Measurements from ENCODE around the gene HCFC1R1. TPM values are rescaled to one million over a fixed set of nuclear protein-coding genes. Genes with fewer than 3 reads are reported as not detected.

Gene HCFC1R1
- total and polyA plus RNA-seq, 2 experiments from 2014 or later, result 50.8 to 109 TPM

GRCh38 chr16:2983706-2984136 is 40.0 kb downstream of the HCFC1R1 start:
- no peaks in the 10 kb centered on the region for H3K36me3 ChIP-seq
- H3K27ac ChIP-seq, result no peak overlapping the region
- H3K9me3 ChIP-seq (ENCODE audit: low read depth), result no peaks in the 10 kb centered on the region
- peak; percentile 80 to 82 for DNase-seq (ENCODE audit: low read depth in 1 of 2, low spot score in 1 of 2)
- no peaks in the 10 kb centered on the region for H3K27me3 ChIP-seq
- peaks cover 23% of the 10 kb centered on the region for H3K4me1 ChIP-seq (ENCODE audit: low read depth)
- peak; percentile 86 for TF ChIP-seq CTCF (IDR thresholded peaks at IDR 0.05; ENCODE audit: low read depth, low read length)
- no peak overlapping the region for H3K4me3 ChIP-seq

- Histone ChIP-seq H3K36me3 (no peaks in the 10 kb centered on the region), H3K27me3 (no peaks in the 10 kb centered on the region), H3K9me3 (ENCODE audit: low read depth) (no peaks in the 10 kb centered on the region), H3K27ac (no peak overlapping the region), H3K4me3 (no peak overlapping the region), H3K4me1 (ENCODE audit: low read depth) (peaks cover 11% of the 10 kb centered on the region)
- DNase-seq (ENCODE audit: low read depth in 1 of 2, low spot score in 1 of 2), result no peak
- no peak for TF ChIP-seq CTCF (IDR thresholded peaks at IDR 0.05; ENCODE audit: low read depth, low read length)
These were observed 41.3 kb downstream of the HCFC1R1 start for GRCh38 chr16:2982402-2982801.

GRCh38 chr16:2981899-2982250 is 41.9 kb downstream of the HCFC1R1 start:
- Histone ChIP-seq H3K9me3 (ENCODE audit: low read depth) (no peaks in the 10 kb centered on the region), H3K4me1 (ENCODE audit: low read depth) (peaks cover 8% of the 10 kb centered on the region), H3K27ac (peak overlapping the region; percentile 19), H3K36me3 (no peaks in the 10 kb centered on the region), H3K27me3 (no peaks in the 10 kb centered on the region), H3K4me3 (no peak overlapping the region)
- no peak for DNase-seq (ENCODE audit: low read depth in 1 of 2, low spot score in 1 of 2)
- TF ChIP-seq CTCF (IDR thresholded peaks at IDR 0.05; ENCODE audit: low read depth, low read length), result no peak

- no peak for TF ChIP-seq CTCF (IDR thresholded peaks at IDR 0.05; ENCODE audit: low read depth, low read length)
- peaks cover 8% of the 10 kb centered on the region for H3K4me1 ChIP-seq (ENCODE audit: low read depth)
- H3K27ac ChIP-seq, result peak overlapping the region; percentile 19
- peak; percentile 27 to 43 for DNase-seq (ENCODE audit: low read depth in 1 of 2, low spot score in 1 of 2)
- no peaks in the 10 kb centered on the region for H3K27me3 ChIP-seq
- H3K4me3 ChIP-seq, result no peak overlapping the region
- no peaks in the 10 kb centered on the region for H3K9me3 ChIP-seq (ENCODE audit: low read depth)
- H3K36me3 ChIP-seq, result no peaks in the 10 kb centered on the region
These were observed 42.4 kb downstream of the HCFC1R1 start for GRCh38 chr16:2981177-2981898.

- H3K27ac ChIP-seq, result peak within 1 kb of the TSS; percentile 48
- no peaks in the 10 kb centered on the region for H3K36me3 ChIP-seq
These were observed 43.2 kb downstream of the HCFC1R1 start, which contains the start of gene PKMYT1 for GRCh38 chr16:2980227-2981176. Gene PKMYT1 (minus strand): TSS chr16:2980446. CDS start chr16:2979657, 789 bp downstream.

More at GRCh38 chr16:2980227-2981176, 43.2 kb downstream of the HCFC1R1 start, which contains the start of gene PKMYT1:
- H3K9me3 ChIP-seq (ENCODE audit: low read depth), result no peaks in the 10 kb centered on the region
- no peak for TF ChIP-seq CTCF (IDR thresholded peaks at IDR 0.05; ENCODE audit: low read depth, low read length)
- peak within 1 kb of the TSS; percentile 61 for H3K4me3 ChIP-seq
- no peaks in the 10 kb centered on the region for H3K27me3 ChIP-seq
- peak; percentile 89 to 95 for DNase-seq (ENCODE audit: low read depth in 1 of 2, low spot score in 1 of 2)
- H3K4me1 ChIP-seq (ENCODE audit: low read depth), result peaks cover 8% of the 10 kb centered on the region
